OCI-LY3 (cell line): ENCODE data around the gene PHC2.

Experiments used
- H2AFZ ChIP-seq: fragments of 200-600, 300-600 bp; shearing (Covaris generic); 2 replicates; pipeline ENCODE4 v1.6.0; 2014; ENCODE audit warnings: antibody characterized with exemption, low read depth, low read length
- H3K27ac ChIP-seq: fragments of 200-600, 300-600 bp; sonication (generic); 2 replicates; pipeline ENCODE4 v1.5.1; 2014; ENCODE audit warnings: mild to moderate bottlenecking, low read length, moderate library complexity, mixed read lengths
- H3K27me3 ChIP-seq: fragments of 200-600, 300-600 bp; sonication (generic); 2 replicates; pipeline ENCODE4 v1.6.1; 2014; ENCODE audit warnings: low read depth, low read length, mixed read lengths
- H3K36me3 ChIP-seq: fragments of 200-600, 300-600 bp; sonication (generic); replicated peaks from 2 replicates; pipeline ENCODE3; 2014; ENCODE audit warnings: low read depth, low read length, mixed read lengths
- H3K4me1 ChIP-seq: fragments of 300-600, 200-600 bp; sonication (generic); 2 replicates; pipeline ENCODE4 v1.6.1; 2014; ENCODE audit warnings: low read length, mixed read lengths
- H3K4me2 ChIP-seq: fragments of 200-600, 300-600 bp; sonication (generic); 2 replicates; pipeline ENCODE4 v1.6.1; 2014; ENCODE audit warnings: low read length, mixed read lengths
- H3K4me3 ChIP-seq: fragments of 300-600, 200-600 bp; sonication (generic); 2 replicates; pipeline ENCODE4 v1.5.1; 2014; ENCODE audit warnings: antibody characterized with exemption, mild to moderate bottlenecking, low read length, moderate library complexity
- H3K79me2 ChIP-seq: fragments of 300-600, 200-600 bp; shearing (Covaris generic); 2 replicates; pipeline ENCODE4 v1.6.1; 2014; ENCODE audit warnings: mild to moderate bottlenecking, low read length, mixed read lengths
- H3K9ac ChIP-seq: fragments of 300-600, 200-600 bp; shearing (Covaris generic); 2 replicates; pipeline ENCODE4 v1.6.0; 2014; ENCODE audit warnings: mild to moderate bottlenecking, low read length, moderate library complexity
- H3K9me3 ChIP-seq: fragments of 200-600, 300-600 bp; shearing (Covaris generic); 2 replicates; pipeline ENCODE4 v1.6.1; 2014; ENCODE audit warnings: low read length, mixed read lengths; ENCODE audit not compliant: insufficient read depth
- H4K20me1 ChIP-seq: fragments of 200-600, 300-600 bp; sonication (generic); 2 replicates; pipeline ENCODE4 v1.6.1; 2016; ENCODE audit warnings: low read length, mixed read lengths; ENCODE audit not compliant: insufficient read depth
- EZH2phosphoT487 ChIP-seq: fragments of 200-600 bp; shearing (Covaris generic); IDR thresholded peaks from 2 replicates; pipeline ENCODE4 v1.6.1; 2018; ENCODE audit warnings: antibody characterized with exemption, mixed run types, low read depth
- TF ChIP-seq, protein P1 (sequence below): fragments of 200-600, 300-600 bp; sonication (generic); IDR thresholded peaks from 2 replicates; pipeline ENCODE4 v1.5.1; 2014; ENCODE audit warnings: antibody characterized with exemption, low read length, low read depth

PHC2 gene

DNA sequence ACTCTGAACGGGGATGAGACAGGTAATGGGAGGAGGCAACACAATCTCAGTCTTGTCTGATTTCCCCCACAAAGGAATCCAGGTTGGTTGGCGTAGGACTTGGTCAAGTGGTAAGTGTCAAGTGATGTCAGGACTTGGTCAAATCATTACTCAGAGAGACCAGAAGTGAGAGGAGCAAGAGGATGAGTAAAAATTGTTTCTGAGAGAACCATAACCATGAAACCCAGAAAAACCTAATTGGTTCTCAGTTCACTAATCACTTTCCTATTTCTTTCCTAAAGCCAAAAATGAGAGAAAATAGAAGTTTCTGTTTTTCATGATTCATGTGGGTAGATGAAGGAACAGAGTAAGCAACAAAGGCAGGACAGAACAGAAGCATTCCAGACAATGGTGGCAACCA lies 5.0 kb downstream of the PHC2 start:
- Histone ChIP-seq H4K20me1 (no peaks in the 10 kb centered on the region; the same call in 1 of the 2 replicates), H3K27me3 (peaks cover 74% of the 10 kb centered on the region), H3K79me2 (no peaks in the 10 kb centered on the region), H3K36me3 (no peaks in the 10 kb centered on the region), H2AFZ (no peak overlapping the region), H3K4me1 (peaks cover 15% of the 10 kb centered on the region), H3K4me2 (peak overlapping the region; percentile 34), H3K9me3 (no peaks in the 10 kb centered on the region), H3K4me3 (no peak overlapping the region), H3K27ac (no peak overlapping the region), H3K9ac (no peak overlapping the region)
- TF ChIP-seq, protein P1, sequence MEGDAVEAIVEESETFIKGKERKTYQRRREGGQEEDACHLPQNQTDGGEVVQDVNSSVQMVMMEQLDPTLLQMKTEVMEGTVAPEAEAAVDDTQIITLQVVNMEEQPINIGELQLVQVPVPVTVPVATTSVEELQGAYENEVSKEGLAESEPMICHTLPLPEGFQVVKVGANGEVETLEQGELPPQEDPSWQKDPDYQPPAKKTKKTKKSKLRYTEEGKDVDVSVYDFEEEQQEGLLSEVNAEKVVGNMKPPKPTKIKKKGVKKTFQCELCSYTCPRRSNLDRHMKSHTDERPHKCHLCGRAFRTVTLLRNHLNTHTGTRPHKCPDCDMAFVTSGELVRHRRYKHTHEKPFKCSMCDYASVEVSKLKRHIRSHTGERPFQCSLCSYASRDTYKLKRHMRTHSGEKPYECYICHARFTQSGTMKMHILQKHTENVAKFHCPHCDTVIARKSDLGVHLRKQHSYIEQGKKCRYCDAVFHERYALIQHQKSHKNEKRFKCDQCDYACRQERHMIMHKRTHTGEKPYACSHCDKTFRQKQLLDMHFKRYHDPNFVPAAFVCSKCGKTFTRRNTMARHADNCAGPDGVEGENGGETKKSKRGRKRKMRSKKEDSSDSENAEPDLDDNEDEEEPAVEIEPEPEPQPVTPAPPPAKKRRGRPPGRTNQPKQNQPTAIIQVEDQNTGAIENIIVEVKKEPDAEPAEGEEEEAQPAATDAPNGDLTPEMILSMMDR: no peak
- TF ChIP-seq EZH2phosphoT487: no peak

DNA sequence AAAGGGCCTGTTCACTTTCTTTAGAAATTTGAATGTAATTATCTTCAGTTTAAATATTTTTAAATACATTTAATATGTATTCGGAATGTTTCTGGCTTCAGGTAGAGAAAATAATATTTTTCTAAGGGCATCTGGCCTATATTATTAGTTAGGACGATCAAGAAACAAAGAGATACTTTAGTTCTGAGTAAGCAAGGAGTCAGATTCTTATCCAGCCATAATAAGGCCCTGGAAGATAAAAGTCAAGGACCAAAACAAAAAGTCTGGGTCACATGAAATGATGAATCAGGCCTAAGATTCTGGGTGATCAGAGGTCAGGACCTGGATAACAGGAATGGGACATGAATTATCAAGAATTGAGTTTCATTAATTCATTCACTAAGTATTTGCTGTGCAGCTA lies 6.3 kb downstream of the PHC2 start:
- no peak overlapping the region for H3K4me3 ChIP-seq
- H3K9ac ChIP-seq: no peak overlapping the region
- H3K27me3 ChIP-seq: peaks cover 78% of the 10 kb centered on the region
- H4K20me1 ChIP-seq: no peaks in the 10 kb centered on the region; the same call in 1 of the 2 replicates
- H3K27ac ChIP-seq: no peak overlapping the region
- no peak overlapping the region for H2AFZ ChIP-seq
- H3K4me2 ChIP-seq: no peak overlapping the region
- H3K9me3 ChIP-seq: no peaks in the 10 kb centered on the region
- no peaks in the 10 kb centered on the region for H3K36me3 ChIP-seq
- H3K4me1 ChIP-seq: peaks cover 15% of the 10 kb centered on the region
- TF ChIP-seq, protein P1: no peak
- no peak for TF ChIP-seq EZH2phosphoT487
- H3K79me2 ChIP-seq: no peaks in the 10 kb centered on the region

DNA sequence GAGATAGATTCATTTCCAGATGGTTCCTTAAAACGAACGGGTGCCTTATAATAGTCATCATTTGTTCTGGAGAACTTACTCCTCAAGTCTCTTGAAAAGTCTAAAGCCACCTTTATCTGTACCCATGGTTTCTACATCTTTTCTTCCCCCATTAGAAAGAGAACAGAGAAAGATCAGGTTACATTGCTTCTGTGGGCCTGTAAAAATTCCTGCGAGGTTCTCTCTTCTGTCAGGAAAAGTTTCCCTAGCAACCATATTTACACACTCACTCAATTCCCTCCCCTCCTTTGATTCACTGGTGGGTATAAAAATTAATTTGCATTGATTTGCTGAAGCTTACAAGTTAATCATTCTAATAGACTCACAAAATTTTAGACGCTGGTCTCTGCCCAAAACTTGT lies 6.7 kb downstream of the PHC2 start:
- peaks cover 15% of the 10 kb centered on the region for H3K4me1 ChIP-seq
- peaks cover 78% of the 10 kb centered on the region for H3K27me3 ChIP-seq
- H2AFZ ChIP-seq: no peak overlapping the region
- H3K9ac ChIP-seq: no peak overlapping the region
- no peaks in the 10 kb centered on the region; the same call in 1 of the 2 replicates for H4K20me1 ChIP-seq
- H3K4me3 ChIP-seq: no peak overlapping the region
- H3K27ac ChIP-seq: no peak overlapping the region
- no peaks in the 10 kb centered on the region for H3K9me3 ChIP-seq
- no peaks in the 10 kb centered on the region for H3K36me3 ChIP-seq
- TF ChIP-seq, protein P1: no peak
- no peak for TF ChIP-seq EZH2phosphoT487
- no peaks in the 10 kb centered on the region for H3K79me2 ChIP-seq
- H3K4me2 ChIP-seq: no peak overlapping the region

DNA sequence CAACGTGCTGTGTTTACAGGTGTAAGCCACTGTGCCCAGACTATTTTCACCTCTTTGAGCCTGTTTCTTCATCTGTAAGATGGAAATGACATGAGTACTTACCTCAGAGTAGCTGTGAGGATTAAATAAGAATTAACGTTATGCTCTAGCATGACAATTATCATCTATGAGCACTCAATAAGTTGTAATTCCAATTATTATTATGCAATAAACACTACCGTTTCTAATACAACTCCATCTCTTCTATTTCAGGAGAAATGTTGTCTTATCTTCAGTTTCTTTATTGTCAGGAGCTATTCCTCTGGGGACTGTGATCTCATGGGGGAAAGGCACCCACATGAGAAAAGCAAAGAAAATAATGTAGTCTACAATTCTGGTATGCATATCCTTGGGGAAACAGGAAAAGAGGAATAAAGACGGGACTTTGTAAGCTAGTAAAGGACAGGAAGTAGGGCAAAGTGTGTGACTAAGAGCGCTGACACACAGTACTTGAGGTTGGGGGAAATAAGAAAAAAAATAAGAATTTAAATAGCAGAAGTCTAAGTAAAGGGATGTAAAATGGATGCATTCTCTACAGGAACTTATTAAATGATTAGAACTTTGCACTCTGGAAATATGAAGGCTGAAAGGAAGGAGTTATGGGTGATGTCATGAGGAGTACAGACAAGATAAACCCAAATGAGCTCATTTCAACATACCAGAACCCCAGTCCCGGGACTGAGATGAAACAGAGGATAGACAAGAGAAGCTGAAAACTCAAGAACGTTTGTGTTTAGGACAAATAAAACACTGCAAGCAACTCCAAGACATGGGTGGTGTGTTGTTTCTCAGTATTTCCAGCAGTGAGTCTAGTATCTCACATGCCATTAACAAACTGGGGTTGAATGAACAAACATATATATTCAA lies 9.8 kb downstream of the PHC2 start:
- Histone ChIP-seq H3K4me3 (no peak overlapping the region), H3K36me3 (no peaks in the 10 kb centered on the region), H3K27me3 (peaks cover 49% of the 10 kb centered on the region), H3K9ac (no peak overlapping the region), H3K9me3 (no peaks in the 10 kb centered on the region), H3K27ac (no peak overlapping the region), H4K20me1 (no peaks in the 10 kb centered on the region; the same call in 1 of the 2 replicates), H2AFZ (no peak overlapping the region), H3K79me2 (no peaks in the 10 kb centered on the region), H3K4me1 (peaks cover 12% of the 10 kb centered on the region), H3K4me2 (no peak overlapping the region)
- TF ChIP-seq EZH2phosphoT487: no peak
- TF ChIP-seq, protein P1: no peak
